Activated CD4-positive, alpha-beta T cell treated with anti-CD3 and anti-CD28 coated beads for 48 hours (primary cell): ENCODE results near the gene SMPD1.

Experiments used
- DNase-seq: peaks from one replicate; pipeline ENCODE4 v3.0.0-alpha.2; 2020

The SMPD1 gene

DNA sequence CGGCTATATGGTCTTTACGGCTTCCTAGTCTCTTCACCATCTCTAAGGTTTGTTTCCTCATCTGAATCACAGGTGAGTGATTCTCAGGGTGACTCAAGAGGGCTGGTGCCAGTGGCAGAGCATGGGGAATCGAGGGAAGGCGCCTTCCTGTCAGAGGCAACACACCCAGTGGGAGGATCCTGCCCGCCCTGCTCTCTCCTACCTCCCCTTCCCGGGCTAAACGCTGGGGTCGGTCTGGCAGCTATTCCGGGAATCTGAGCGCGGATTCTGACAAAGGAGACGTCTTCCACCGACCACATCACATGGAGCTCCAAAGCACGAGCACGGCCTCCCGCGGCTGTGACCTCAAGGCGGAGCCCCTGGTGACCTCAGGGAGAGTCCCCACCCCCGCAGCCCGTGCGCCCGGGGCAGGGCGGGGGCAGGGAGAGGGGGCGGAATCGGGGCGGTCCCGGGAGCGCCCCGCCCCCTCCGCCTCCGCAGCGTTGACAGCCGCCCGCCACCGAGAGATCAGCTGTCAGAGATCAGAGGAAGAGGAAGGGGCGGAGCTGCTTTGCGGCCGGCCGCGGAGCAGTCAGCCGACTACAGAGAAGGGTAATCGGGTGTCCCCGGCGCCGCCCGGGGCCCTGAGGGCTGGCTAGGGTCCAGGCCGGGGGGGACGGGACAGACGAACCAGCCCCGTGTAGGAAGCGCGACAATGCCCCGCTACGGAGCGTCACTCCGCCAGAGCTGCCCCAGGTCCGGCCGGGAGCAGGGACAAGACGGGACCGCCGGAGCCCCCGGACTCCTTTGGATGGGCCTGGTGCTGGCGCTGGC lies at the start of gene SMPD1:
Gene SMPD1, plus strand, starts transcription at position 570 of the 813 bp plus-strand sequence. Its CDS starts 125 bp downstream, at position 695.
- DNase-seq, result peak; percentile 94

DNA sequence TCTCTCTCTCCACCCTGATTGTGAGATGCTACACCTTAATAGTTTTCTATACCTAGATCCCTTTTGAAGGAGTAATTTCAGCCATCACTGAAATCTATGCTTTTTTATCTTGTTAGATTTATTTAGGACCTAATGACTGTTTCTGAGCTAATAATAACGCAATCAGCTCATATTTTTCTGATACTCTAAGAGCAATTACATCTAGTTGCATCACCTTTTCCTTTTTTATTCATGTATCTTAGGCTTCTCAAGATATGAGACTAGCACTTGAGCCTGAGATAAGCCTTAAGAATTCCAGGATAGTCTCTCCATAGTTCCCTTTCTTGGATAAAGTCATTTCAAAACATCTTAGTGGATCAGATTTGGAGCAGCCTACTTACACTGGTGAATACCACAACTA lies 44.9 kb upstream of the SMPD1 start:
- no peak for DNase-seq

- no peak for DNase-seq
These were observed 40.2 kb upstream of the SMPD1 start for GRCh38 chr11:6350043-6350442.

- DNase-seq, result no peak
These were observed 39.8 kb upstream of the SMPD1 start for GRCh38 chr11:6350486-6350885.

DNA sequence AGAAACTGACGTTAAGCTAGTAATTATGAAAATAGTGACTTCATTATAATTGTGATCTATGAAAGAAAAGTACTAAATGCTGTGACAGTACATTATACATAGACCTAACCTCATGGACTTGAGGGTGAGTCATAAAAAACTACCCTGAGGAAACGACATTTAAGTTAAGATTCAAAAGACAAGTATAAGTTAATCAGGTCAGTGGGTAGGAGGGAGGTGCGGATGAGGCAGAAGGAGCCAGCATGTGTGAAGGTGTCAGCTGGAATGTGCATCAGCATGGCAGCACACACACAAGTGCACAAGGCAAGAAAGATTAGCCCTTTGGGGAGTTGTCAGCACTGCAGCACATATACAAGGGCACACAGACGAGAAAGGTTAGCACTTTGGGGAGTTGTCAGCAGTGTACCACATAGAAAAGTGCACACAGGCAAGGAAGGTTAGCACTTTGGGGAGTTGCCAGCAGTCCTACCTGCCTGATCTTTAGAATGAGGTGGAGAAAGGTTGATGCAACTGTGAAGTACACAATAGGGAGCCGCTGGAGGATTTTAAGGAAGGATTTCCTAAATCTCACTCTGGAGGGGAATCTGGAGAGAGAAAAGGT lies 38.4 kb upstream of the SMPD1 start:
- peak; percentile 46 for DNase-seq

- DNase-seq, result peak; percentile 68
These were observed 36.8 kb upstream of the SMPD1 start for GRCh38 chr11:6353367-6353987.

- no peak for DNase-seq
These were observed 35.4 kb upstream of the SMPD1 start for GRCh38 chr11:6354651-6355485.

- no peak for DNase-seq
These were observed 33.7 kb upstream of the SMPD1 start for GRCh38 chr11:6356503-6357055.

GRCh38 chr11:6357222-6357621 lies 33.1 kb upstream of the SMPD1 start:
- peak; percentile 76 for DNase-seq

DNA sequence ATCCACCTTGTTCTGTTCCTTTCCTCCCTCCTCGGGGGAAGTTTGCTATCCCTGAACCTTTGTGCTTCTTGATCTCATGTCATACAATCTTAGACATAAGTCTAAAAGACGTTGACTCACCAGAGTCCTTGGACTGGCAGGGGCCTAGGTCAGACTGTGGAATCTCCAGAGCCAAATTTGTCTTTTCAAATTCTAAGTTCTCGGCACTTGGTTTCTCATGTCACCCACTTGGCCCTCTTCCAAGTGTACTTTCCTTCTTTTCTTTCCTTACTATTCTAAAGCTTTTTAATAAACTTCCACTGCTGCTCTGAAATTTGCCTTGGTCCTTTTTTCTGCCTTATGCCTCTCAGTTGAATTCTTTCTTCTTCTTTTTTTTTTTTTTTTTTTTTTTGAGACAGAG lies 30.1 kb upstream of the SMPD1 start:
- DNase-seq, result no peak

DNA sequence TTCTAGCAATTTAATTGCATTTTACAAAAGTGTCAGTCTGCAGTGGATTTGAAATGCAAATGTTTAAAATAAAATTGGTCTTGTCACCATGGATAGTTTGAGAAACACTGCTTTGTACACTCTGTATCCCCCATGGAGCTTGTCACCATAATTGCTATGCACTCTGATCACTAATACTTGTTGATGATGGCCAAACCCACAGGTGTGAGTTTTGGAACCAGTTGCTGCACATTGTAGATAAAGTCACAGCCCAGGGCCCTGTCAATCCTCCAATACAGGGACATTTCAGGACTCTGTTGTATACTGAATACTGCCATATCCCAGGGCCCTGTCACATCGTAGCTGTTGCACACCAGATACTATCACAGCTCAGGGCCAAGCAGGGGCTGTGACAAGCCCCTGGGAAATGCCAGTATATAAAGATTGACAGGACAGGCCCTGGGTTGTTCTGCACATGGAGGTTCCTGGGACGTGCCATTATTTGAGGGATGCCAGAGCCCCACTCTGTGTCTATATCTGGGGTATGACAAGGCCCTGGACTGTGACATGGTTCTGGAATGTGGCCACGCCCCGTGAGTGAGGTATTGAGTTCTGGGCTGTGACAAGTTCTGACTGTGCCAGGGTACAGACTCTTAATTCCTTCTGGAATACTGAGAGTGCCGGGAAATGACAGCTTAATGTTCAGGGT lies 27.9 kb upstream of the SMPD1 start:
- DNase-seq, result no peak

GRCh38 chr11:6362873-6363678 lies 27.2 kb upstream of the SMPD1 start:
- DNase-seq, result peak; percentile 86

DNA sequence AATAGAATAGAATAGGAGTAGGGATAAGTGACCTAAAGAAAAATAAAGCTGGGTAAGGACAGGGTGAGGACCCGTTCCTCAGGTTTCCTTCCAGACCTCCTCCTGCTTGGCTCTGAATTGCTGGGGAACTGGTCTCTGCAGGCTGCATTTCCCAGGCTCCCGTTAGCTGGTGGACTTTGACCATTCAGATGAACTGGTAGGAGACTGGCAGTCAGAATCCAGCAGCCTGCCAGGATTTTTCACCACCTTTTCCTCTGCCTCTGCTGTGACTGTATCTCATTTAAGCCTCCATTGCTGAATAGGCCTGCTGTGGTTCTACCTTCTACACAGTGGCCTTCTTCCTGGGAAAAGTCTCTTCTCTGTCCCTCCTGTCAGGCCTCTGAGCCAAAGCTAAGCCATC lies 24.6 kb upstream of the SMPD1 start:
- no peak for DNase-seq

GRCh38 chr11:6371825-6372224 lies 18.4 kb upstream of the SMPD1 start:
- DNase-seq, result no peak

DNA sequence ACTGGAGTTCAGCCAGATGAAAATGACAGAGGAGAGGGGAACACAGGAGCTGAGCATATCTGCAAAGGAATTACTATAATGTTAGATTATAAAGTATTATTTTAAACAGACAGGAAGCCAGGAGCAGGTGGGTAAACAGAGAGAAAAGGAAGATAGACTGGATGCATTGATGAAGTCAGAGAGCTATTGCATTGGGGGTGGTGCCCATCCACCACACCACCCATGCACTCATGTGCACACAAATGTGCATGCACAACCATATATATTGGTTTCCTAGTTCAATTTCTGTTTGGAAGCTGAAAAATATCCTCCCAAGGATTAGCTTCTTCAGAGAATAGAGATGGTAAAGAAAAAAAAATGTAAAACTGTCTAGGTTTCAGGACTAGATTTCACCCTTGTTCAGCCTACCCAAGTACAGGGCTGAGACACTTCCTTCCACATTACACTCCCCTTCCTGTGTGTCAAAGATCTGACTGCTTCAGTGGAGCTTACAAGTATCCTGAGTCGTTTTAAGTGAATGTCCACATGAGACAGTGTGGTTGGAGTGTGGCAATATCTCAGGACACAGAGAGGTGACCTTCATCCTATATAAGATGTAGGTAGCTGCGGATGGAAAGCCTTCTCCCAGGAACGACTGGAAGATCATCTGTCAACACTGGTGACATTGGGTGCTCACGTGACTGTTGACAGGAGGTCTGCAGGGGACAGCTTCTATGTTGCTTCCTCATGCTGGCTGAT lies 12.2 kb upstream of the SMPD1 start:
- DNase-seq, result no peak

GRCh38 chr11:6378640-6378989 lies 11.7 kb upstream of the SMPD1 start:
- no peak for DNase-seq

GRCh38 chr11:6385046-6385777 lies 5.1 kb upstream of the SMPD1 start:
- DNase-seq, result no peak

GRCh38 chr11:6387811-6388599 lies 2.3 kb upstream of the SMPD1 start:
- no peak for DNase-seq

DNA sequence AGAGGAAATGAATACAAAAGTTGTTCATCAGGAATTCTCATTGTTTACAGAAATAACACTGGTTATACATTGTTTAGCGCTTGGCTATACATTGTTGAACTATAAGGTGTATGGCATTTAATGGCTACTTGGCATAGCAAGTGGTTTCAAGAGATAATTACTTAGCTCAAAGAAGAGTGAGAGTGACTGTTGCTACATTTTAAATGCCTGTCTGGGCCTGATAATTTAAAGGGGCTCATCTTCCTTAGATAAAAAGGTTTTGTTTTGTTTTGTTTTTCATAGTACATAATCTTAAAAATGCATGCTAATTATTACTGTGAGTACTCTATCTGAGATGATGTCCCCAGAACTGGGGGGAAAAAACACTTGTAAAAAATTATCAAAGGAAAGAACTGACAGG lies 1.5 kb upstream of the SMPD1 start:
- DNase-seq, result no peak
